ENCODE measurements around the gene HS2ST1. TPM values are rescaled to one million over a fixed set of nuclear protein-coding genes. Genes with fewer than 3 reads are reported as not detected.

Gene HS2ST1
- total and polyA plus RNA-seq, 10 of the 15 experiments (the other 5 are each of a cell fraction or from before 2014, with no cell fraction given), result 5.4 to 30.8 (median 18.6) TPM

DNA sequence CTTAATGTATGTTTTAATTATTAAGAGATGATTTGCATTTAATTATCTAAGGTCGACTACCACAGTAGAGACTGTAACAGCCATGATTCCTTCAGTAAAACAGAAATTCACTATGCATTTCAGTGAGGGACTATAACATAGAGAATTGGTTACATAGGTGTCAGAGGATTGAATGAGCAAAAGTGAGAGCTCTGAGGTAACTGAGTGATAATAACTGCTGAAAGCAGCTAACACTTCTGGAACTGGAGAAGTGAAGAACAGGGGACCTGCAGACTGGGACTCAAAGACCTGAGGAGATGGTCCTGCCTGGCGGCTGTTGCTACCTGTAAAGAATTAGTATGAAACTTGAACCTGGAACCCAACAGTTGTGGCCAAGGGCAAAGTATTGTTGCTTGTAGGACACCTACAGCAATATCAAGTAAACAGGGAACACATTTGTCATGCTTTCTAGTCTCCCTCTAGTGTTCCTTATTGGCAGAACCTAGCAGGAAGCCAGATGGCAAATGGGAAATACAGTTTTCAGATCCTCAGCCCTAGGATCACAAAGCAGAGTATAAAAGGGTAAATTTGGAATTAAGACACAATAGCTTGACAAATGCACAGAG lies 110.6 kb downstream of the HS2ST1 start:
- no peaks in the 10 kb centered on the region for H3K27me3 ChIP-seq (replicated peaks in 1 of 2; ENCODE audit: control insufficient read depth in 2 of 2, insufficient read depth in 2 of 2, low read length in 1 of 2)
- ATAC-seq (peak; percentile 92), FAIRE-seq (peak; percentile 74), DNase-seq (ENCODE audit: low read depth, low spot score) (no peak)
- WGBS (ENCODE audit: insufficient coverage, insufficient replicate concordance, low lambda C conversion rate, missing lambda C conversion rate), result 72% methylated on average over 2 of the region's 2 CpGs
- H3K4me3 ChIP-seq, result no peak overlapping the region
- ChIA-PET SMC1A (ENCODE audit: uncharacterized antibody, unreplicated experiment) (interaction anchor here (0.9 to 3.2 kb wide), 11 partner anchors 9 to 121 kb away, joined by 3 to 17 read pairs (median 4); no protein-coding TSS in a partner anchor), CTCF (interaction anchor here (0.9 to 1.4 kb wide), 5 partner anchors 20 to 191 kb away, joined by 3 to 9 read pairs (median 3); no protein-coding TSS in a partner anchor), RAD21 (ENCODE audit: unreplicated experiment) (interaction anchor here (0.7 to 2.5 kb wide), 5 partner anchors 50 to 112 kb away, joined by 3 to 9 read pairs (median 4); partner anchors contain the start of genes HS2ST1 and SELENOF), POLR2A (no interaction called here)
- H2AFZ ChIP-seq (ENCODE audit: control insufficient read depth, low read depth, low read length), result no peak overlapping the region
- no peak overlapping the region for H3K9ac ChIP-seq (ENCODE audit: control insufficient read depth, insufficient read depth, low read length)
- intact Hi-C loops (cut with micrococcal nuclease; ENCODE audit: unreplicated experiment), result loop anchor here (5.0 kb wide), 2 partner anchors 113 to 193 kb away; partner anchors contain the start of genes HS2ST1 and SELENOF
- no peak overlapping the region for H3K27ac ChIP-seq (ENCODE audit: control insufficient read depth, insufficient read depth)
- in situ Hi-C loops (cut with MboI), result no loop called here
- H4K20me1 ChIP-seq (ENCODE audit: control insufficient read depth, insufficient read depth), result no peaks in the 10 kb centered on the region
- peaks cover 5% of the 10 kb centered on the region; the same call in 1 of the 2 replicates for H3K4me1 ChIP-seq (ENCODE audit: control insufficient read depth, insufficient read depth, low read length)
- peaks cover 5% of the 10 kb centered on the region for H3K9me3 ChIP-seq (replicated peaks; ENCODE audit: control insufficient read depth, insufficient read depth, low read length)
- H3K36me3 ChIP-seq (ENCODE audit: control insufficient read depth in 2 of 2, insufficient read depth in 2 of 2, low read length in 1 of 2), result no peaks in the 10 kb centered on the region
- H3K4me2 ChIP-seq (ENCODE audit: control insufficient read depth, insufficient read depth), result 0 out of 2 replicates have a peak overlapping the region, but pooled peaks have one; percentile 4
- no TSS peak for BruUV-seq (replicated peaks)
- peaks cover 6% of the 10 kb centered on the region for H3K79me2 ChIP-seq (ENCODE audit: control insufficient read depth, insufficient read depth, low read length)
- TF ChIP-seq, protein P1, sequence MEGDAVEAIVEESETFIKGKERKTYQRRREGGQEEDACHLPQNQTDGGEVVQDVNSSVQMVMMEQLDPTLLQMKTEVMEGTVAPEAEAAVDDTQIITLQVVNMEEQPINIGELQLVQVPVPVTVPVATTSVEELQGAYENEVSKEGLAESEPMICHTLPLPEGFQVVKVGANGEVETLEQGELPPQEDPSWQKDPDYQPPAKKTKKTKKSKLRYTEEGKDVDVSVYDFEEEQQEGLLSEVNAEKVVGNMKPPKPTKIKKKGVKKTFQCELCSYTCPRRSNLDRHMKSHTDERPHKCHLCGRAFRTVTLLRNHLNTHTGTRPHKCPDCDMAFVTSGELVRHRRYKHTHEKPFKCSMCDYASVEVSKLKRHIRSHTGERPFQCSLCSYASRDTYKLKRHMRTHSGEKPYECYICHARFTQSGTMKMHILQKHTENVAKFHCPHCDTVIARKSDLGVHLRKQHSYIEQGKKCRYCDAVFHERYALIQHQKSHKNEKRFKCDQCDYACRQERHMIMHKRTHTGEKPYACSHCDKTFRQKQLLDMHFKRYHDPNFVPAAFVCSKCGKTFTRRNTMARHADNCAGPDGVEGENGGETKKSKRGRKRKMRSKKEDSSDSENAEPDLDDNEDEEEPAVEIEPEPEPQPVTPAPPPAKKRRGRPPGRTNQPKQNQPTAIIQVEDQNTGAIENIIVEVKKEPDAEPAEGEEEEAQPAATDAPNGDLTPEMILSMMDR (IDR thresholded peaks at IDR 0.05 in 2 of 3, conservative IDR thresholded peaks at IDR 0.05 in 1 of 3; ENCODE audit: control insufficient read depth in 2 of 3, extremely low read depth in 1 of 3, insufficient read depth in 1 of 3, low read depth in 3 of 3, low read length in 3 of 3), result peak; percentile 35 to 53 (median 51); a peak in 4 of 6 replicates
- no peak for TF ChIP-seq SIN3A (IDR thresholded peaks at IDR 0.05; ENCODE audit: low read depth, low read length)
- TF ChIP-seq NR2F1 (conservative IDR thresholded peaks at IDR 0.05), result no peak
- TF ChIP-seq, protein P2, sequence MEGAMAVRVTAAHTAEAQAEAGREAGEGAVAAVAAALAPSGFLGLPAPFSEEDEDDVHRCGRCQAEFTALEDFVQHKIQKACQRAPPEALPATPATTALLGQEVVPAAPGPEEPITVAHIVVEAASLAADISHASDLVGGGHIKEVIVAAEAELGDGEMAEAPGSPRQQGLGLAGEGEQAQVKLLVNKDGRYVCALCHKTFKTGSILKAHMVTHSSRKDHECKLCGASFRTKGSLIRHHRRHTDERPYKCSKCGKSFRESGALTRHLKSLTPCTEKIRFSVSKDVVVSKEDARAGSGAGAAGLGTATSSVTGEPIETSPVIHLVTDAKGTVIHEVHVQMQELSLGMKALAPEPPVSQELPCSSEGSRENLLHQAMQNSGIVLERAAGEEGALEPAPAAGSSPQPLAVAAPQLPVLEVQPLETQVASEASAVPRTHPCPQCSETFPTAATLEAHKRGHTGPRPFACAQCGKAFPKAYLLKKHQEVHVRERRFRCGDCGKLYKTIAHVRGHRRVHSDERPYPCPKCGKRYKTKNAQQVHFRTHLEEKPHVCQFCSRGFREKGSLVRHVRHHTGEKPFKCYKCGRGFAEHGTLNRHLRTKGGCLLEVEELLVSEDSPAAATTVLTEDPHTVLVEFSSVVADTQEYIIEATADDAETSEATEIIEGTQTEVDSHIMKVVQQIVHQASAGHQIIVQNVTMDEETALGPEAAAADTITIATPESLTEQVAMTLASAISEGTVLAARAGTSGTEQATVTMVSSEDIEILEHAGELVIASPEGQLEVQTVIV (IDR thresholded peaks at IDR 0.05; ENCODE audit: borderline replicate concordance, partially characterized antibody), result no peak
- TF ChIP-seq RAD21 (IDR thresholded peaks at IDR 0.05; ENCODE audit: insufficient read depth, low read depth, low read length), result peak; percentile 53
- TF ChIP-seq CREM (IDR thresholded peaks at IDR 0.05; ENCODE audit: low read depth), result peak; percentile 19; the same call in 1 of the 2 replicates
- peak; percentile 48 for TF ChIP-seq ATF7 (IDR thresholded peaks at IDR 0.05; ENCODE audit: low read depth)
- no peak for TF ChIP-seq ASH2L (IDR thresholded peaks at IDR 0.05; ENCODE audit: borderline replicate concordance, low read depth)
- TF ChIP-seq IKZF1 (conservative IDR thresholded peaks at IDR 0.05), result peak; percentile 27; the same call in 1 of the 2 replicates
- TF ChIP-seq, protein P3, sequence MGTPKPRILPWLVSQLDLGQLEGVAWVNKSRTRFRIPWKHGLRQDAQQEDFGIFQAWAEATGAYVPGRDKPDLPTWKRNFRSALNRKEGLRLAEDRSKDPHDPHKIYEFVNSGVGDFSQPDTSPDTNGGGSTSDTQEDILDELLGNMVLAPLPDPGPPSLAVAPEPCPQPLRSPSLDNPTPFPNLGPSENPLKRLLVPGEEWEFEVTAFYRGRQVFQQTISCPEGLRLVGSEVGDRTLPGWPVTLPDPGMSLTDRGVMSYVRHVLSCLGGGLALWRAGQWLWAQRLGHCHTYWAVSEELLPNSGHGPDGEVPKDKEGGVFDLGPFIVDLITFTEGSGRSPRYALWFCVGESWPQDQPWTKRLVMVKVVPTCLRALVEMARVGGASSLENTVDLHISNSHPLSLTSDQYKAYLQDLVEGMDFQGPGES (IDR thresholded peaks at IDR 0.05), result no peak
- TF ChIP-seq TBL1XR1 (IDR thresholded peaks at IDR 0.05; ENCODE audit: low read depth, low read length), result no peak
- TF ChIP-seq, protein P4, sequence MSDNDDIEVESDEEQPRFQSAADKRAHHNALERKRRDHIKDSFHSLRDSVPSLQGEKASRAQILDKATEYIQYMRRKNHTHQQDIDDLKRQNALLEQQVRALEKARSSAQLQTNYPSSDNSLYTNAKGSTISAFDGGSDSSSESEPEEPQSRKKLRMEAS (IDR thresholded peaks at IDR 0.05; ENCODE audit: low read depth, low read length), result no peak
- TF ChIP-seq CBX3 (IDR thresholded peaks at IDR 0.05; ENCODE audit: borderline replicate concordance, low read depth), result no peak
- no peak for TF ChIP-seq MXI1 (IDR thresholded peaks at IDR 0.05; ENCODE audit: low read depth, low read length)
- TF ChIP-seq CHD2 (IDR thresholded peaks at IDR 0.05; ENCODE audit: borderline replicate concordance, low read depth, low read length), result no peak
- peak; percentile 16; the same call in 1 of the 2 replicates for TF ChIP-seq RELB (IDR thresholded peaks at IDR 0.05; ENCODE audit: low read depth)
